Kidney (tissue), 14 donors: ENCODE data around the gene TPSB2. TPM values are rescaled to one million over a fixed set of nuclear protein-coding genes. Genes with fewer than 3 reads are reported as not detected.

Source experiments
- DNase-seq, 5 donors: peaks; one replicate each; pipeline ENCODE4 v3.0.0-alpha.2; 2013 to 2020
- FAIRE-seq: peaks from 2 replicates; lab custom pipeline; 2012; peaks lifted over from hg19 to GRCh38; lab: Jason Lieb, UNC
- H3K27ac ChIP-seq, 2 donors: one replicate each; pipeline ENCODE4 v1.7.0; 2013; ENCODE audit warnings: low read depth in 2 of 2, low read length in 2 of 2, inconsistent platforms in 1 of 2
- H3K27me3 ChIP-seq: one replicate; pipeline ENCODE4 v1.7.1; 2013; ENCODE audit warnings: low read length, inconsistent platforms; ENCODE audit not compliant: control insufficient read depth, insufficient read depth
- H3K36me3 ChIP-seq, 3 donors: one replicate each; pipeline versions ENCODE4 v1.7.0 to v1.7.1; 2013; ENCODE audit warnings: low read length in 3 of 3, control low read depth in 1 of 3, inconsistent platforms in 1 of 3; ENCODE audit not compliant: insufficient read depth in 3 of 3, control insufficient read depth in 2 of 3
- H3K4me1 ChIP-seq, 3 donors: one replicate each; pipeline versions ENCODE4 v1.7.0 to v1.7.1; 2013; ENCODE audit warnings: low read length in 3 of 3, inconsistent platforms in 1 of 3, low read depth in 1 of 3; ENCODE audit not compliant: control insufficient read depth in 2 of 3, insufficient read depth in 2 of 3
- H3K4me3 ChIP-seq, 3 donors: one replicate each; pipeline versions ENCODE4 v1.7.0 to v1.8.1; 2013; ENCODE audit warnings: low read length in 3 of 3, control low read depth in 1 of 3, inconsistent platforms in 1 of 3
- H3K9ac ChIP-seq, 3 donors: one replicate each; pipeline versions ENCODE4 v1.7.0 to v1.7.1; 2013; ENCODE audit warnings: low read length in 3 of 3, control low read depth in 1 of 3, inconsistent platforms in 1 of 3
- H3K9me3 ChIP-seq, 3 donors: one replicate each; pipeline versions ENCODE4 v1.7.0 to v1.7.1; 2013; ENCODE audit warnings: low read length in 3 of 3, control low read depth in 1 of 3, inconsistent platforms in 1 of 3; ENCODE audit not compliant: control insufficient read depth in 2 of 3, insufficient read depth in 1 of 3
- CTCF ChIP-seq: IDR thresholded peaks from 3 replicates; pipeline ENCODE4 v1.5.1; 2012; ENCODE audit warnings: mild to moderate bottlenecking, moderate library complexity, borderline replicate concordance; ENCODE audit not compliant: insufficient read depth; ENCODE audit errors: extremely low read depth
- intact Hi-C: fragments of 100-400 bp; cut with DNase I; formaldehyde crosslinking; loops from one replicate; pipeline ENCODE4 v1.11.1; 2022
- polyA plus RNA-seq: library from polyadenylated mRNA; stranded (reverse); fragments of 350-450 nt; fragmentation: Illumina TruSeq; extraction: RNeasy Lipid Tissue Mini Kit (QIAGEN cat#74804); gene quantifications from one replicate; pipeline ENCODE4 v1.2.3, GENCODE V29; 2014; ENCODE audit warnings: low read depth, low replicate concordance; ENCODE audit not compliant: insufficient read depth
- total RNA-seq: library from RNA; stranded (reverse); fragmentation: NEBNext Ultra II Directional; extraction: Animal tissue kit (Norgen Biotek cat#: 25700); gene quantifications from one replicate; pipeline ENCODE4 v1.2.1, GENCODE V29; 2021
- donor health status: control.
- donor health status: control.
- donor health status: control.
- donor health status: control.
- donor health status: control.
- donor health status: DM: yes; HTN: yes; CAD: no.
- donor health status: Normal renal cell carcinoma (clear cell type).

TPSB2 gene
- total and polyA plus RNA-seq, 2 donors from 2014 or later = 141 TPM; not detected in 1

- FAIRE-seq = no peak
- no peaks in the 10 kb centered on the region for H3K4me1 ChIP-seq
- no peak for TF ChIP-seq CTCF
These were observed 17.3 kb downstream of the TPSB2 start for GRCh38 chr16:1212616-1213194.

GRCh38 chr16:1211451-1212268 is 18.3 kb downstream of the TPSB2 start:
- no peak for FAIRE-seq
- no peak overlapping the region for H3K27ac ChIP-seq
- no peaks in the 10 kb centered on the region for H3K9me3 ChIP-seq
- H3K27me3 ChIP-seq = no peaks in the 10 kb centered on the region
- H3K9ac ChIP-seq = no peak overlapping the region
- no peaks in the 10 kb centered on the region for H3K4me1 ChIP-seq
- TF ChIP-seq CTCF = no peak
- no peaks in the 10 kb centered on the region for H3K36me3 ChIP-seq
- no peak for DNase-seq
- no peak overlapping the region for H3K4me3 ChIP-seq
- intact Hi-C loops = no loop called here

More at GRCh38 chr16:1212616-1213194, 17.3 kb downstream of the TPSB2 start:
- DNase-seq = no peak
- H3K4me3 ChIP-seq = no peak overlapping the region
- peaks cover 0 to 3% (median 0%) of the 10 kb centered on the region in 3 donors for H3K36me3 ChIP-seq
- intact Hi-C loops = no loop called here
- H3K9me3 ChIP-seq = no peaks in the 10 kb centered on the region
- no peaks in the 10 kb centered on the region for H3K27me3 ChIP-seq
- no peak overlapping the region for H3K27ac ChIP-seq
- H3K9ac ChIP-seq = no peak overlapping the region

GRCh38 chr16:1210461-1210860 is 19.5 kb downstream of the TPSB2 start:
- FAIRE-seq = no peak
- intact Hi-C loops = no loop called here
- Histone ChIP-seq H3K27me3 (no peaks in the 10 kb centered on the region), H3K36me3 (no peaks in the 10 kb centered on the region), H3K9ac (no peak overlapping the region), H3K27ac (no peak overlapping the region), H3K4me1 (no peaks in the 10 kb centered on the region), H3K9me3 (no peaks in the 10 kb centered on the region), H3K4me3 (no peak overlapping the region)
- no peak for DNase-seq
- TF ChIP-seq CTCF = no peak
